Posterior cingulate gyrus (tissue), 11 donors: ENCODE data around the gene RAP1GAP.
A peak's percentile ranks its signal among the peaks of the same experiment; 100 is the strongest.

ENCODE experiments used
- DNase-seq, 10 donors: peaks; one replicate each; pipeline versions ENCODE4 v3.0.0 to v3.0.0-alpha.2; 2020 to 2021; ENCODE audit warnings: mixed read lengths in 3 of 10
- intact Hi-C: fragments of 100-400 bp; cut with DNase I; formaldehyde crosslinking; loops from one replicate; pipeline ENCODE4 v1.15.1; 2023

Gene RAP1GAP

DNA sequence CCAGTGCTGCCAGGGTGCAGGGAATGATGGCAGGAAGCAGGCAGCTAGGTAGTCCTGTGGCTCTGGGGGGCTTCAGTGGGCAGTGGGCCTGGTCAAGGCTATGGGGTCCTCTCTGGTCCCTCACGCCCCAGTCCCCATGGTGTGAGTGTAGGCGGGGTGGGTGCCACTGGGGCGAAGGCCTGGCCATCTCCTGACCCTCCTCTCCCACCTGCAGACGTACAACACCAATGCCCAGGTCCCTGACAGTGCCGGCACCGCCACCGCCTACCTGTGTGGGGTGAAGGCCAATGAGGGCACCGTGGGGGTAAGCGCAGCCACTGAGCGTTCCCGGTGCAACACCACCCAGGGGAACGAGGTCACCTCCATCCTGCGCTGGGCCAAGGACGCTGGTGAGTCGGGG, 106.3 kb downstream of the RAP1GAP start:
- intact Hi-C loops = no loop called here

DNA sequence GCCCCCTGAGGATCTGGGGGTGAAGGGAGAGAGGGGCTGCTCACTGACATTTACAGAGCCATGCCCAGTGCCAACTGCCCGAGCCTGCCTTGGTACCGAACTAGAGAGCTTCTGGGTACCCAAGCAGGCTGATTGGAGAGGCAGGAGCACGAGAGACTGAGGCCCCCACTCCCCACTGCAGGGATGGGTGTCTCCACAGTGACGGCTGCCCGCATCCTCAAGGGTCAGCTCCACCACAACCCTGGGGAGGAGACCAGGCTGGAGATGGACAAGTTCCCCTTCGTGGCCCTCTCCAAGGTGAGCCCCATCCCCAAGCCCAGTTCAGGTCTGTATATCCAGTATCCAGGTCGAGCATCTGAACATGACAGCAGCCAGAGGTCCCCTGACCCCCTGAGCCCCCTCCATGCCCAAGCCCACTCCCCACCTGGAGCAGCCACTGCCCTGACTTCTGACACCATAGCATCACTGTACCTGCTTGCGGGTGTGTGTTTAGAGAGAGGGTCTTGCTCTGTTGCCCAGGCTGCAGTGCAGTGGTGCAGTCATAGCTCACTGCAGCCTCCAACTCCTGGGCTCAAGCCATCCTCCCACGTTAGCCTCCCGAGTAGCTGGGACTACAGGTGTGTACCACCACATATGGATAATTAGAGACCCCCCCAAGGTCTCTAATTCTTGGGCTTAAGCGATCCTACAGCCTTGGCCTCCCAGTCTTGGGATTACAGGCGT, 108.1 kb downstream of the RAP1GAP start:
- intact Hi-C loops = no loop called here

More for the DNA sequence above, 106.3 kb downstream of the RAP1GAP start:
- DNase-seq = peak in 2 of 10 donors; percentile 31 to 40

DNA sequence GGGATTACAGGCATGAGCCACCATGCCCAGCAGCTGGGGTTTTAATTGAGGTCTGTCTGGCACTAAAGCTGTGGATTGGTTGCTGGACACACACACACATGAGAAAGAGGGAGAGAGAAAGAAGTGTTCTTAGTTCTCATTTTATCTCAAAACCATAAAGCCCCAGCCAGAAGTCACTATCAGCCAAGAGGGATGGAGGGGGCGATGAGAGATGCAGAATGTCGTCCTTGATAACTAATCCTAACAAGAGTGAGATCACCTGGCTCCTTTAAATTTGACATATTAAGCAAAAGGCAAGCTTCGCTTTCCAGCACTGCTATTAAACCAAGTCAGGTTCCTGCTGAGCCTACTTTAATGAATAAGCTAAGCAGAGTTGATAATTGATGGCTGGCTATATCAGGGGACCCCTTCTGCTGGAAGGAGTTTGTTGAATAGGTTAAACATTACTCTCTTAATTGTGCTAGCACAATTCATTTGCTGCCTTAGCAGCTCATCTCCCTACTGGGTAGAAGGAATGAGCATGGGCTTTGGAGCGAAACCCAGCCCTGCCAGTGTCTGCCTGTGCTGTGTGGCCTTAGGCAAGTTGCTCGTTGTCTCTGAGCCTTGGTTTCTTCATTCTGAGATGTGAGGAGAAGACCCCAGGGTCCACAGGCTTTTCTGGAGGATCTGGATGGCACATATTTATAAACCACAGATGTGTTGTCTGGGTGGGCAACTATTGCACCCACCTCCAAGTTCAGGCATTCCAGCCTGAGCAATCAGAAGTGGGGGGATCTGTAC, 109.2 kb downstream of the RAP1GAP start:
- peak in 1 of 10 donors; percentile 54 for DNase-seq
- intact Hi-C loops = no loop called here

More for the DNA sequence above, 108.1 kb downstream of the RAP1GAP start:
- DNase-seq = peak in 3 of 10 donors; percentile 24 to 41 (median 31)

DNA sequence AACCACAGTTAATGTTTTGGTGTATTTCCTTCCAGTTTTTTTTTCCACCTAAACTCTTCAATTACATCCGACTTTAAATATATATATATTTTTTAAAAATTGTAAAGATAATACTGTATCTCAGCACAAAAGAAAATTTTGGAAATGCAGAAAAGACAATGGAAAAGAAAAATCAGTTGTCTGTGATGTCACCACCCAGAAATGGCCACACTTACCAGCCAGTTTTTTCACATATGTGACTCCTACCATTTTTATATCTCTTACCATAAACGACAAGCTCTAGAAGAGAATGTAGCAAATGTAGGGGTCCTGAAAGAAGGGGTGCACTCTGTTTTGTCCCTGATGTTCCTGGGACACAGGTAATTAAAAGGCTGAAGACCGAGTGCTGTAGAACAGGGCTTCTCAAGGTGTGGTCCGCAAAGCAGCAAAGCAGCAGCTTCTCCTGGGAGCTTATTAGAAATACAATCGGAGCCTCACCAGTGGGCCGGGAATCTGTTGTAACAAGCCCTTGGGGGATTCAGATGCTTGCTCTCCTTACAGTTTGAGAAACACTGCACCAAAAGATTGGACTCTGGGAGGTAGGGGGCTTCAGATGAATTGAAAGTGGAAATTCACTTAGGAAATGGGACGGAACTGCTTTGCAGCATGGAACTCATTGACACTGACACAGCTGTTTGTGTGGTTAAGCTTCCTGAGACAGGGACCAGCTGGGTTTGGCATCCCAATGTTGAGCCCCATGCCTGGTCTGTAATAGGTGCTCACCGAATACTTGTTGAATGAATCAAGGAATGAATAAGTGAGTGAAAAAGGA, 115.8 kb downstream of the RAP1GAP start:
- DNase-seq = no peak
- intact Hi-C loops = no loop called here

DNA sequence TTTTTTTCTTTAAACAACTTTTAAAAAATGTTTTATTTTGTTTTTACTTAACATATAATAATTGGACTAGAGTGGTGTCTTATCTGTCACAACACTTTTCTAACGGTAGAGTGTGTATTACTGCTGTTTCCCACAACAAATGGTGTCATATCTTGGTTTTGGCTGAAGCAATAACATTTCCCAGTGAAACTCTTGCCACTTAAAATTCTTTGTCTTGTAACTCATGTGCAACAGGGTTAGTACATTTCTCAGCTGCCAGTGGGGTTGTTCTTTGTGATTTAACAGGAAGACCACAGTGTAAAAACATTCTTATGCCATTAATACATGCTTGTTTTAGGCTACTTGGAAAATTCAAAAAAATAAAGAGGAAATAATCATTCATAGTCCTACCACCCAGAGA, 116.4 kb downstream of the RAP1GAP start:
- intact Hi-C loops = no loop called here

DNA sequence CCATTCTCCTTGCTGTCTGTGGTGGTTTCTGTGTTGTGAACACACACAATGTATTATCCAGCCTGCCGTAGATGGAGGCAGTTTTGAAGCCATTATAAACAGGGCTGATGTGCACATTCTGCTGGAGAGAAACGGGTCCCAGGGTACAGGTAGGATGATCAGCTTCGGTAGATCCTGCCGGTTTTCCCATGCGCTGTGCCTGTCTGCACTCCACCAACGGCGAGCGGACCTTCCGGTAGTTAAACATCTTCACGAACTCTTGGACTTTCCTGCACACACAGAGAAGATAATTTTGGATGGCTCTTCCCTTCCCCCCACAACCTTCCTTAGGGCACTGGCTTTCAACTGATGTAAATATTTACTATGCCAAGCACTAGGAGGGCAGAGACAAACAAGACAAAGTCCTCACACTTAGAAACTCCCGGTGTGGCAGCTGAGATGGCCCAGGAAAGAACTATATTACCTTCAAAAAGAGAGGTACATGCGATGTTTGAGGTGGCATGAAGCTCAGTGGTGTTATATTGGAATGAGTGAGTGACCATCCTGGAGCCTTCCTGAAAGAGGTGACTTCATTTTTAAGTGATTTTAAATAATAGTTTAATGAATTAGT, 118.2 kb downstream of the RAP1GAP start:
- no peak for DNase-seq
- intact Hi-C loops = no loop called here

More for the DNA sequence above, 116.4 kb downstream of the RAP1GAP start:
- no peak for DNase-seq

DNA sequence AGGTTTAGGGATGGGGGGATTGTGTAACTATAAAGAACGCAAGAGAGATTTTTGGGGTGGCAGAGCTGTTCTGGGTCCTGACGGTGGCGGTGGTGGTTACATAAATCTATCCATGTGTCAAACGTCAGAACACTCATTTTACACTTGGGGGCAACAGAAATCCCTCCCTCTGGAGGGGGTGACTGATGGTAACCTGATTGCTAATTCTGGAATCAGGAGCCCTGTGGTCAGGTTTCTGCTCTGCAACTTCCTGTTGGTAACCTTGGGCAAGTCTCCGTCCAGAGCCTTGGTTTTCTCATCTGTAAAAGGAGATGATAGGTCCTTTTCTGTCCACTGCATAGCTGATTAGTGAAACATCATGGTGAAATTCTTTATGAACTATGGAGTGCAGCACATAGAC, 119.1 kb downstream of the RAP1GAP start:
- DNase-seq = no peak
- intact Hi-C loops = no loop called here

DNA sequence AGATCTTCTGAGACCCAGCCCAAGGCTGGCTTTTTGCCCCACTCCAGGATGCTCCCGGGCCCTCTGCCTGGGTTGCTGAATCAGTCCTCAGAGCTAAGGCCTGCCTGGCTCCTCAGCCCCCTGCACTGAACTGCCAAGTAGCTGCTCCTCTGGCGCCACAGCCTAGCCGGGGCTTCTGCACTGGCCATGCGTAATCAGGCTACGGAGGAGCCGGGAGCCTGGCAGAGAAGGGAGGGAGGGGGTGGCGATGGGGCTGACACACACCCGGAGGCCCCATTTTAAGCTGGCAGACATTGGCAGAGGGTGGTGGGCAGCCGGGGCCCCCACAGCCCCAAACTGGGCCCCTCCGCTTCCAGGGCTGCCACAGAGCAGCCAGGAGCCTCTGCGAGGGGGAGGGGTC, 121.3 kb downstream of the RAP1GAP start:
- DNase-seq = peak in 5 of 10 donors; percentile 17 to 91 (median 43)
- intact Hi-C loops = no loop called here
